ENCODE results near the gene GALNT10. TPM values are rescaled to one million over a fixed set of nuclear protein-coding genes. Genes with fewer than 3 reads are reported as not detected.

Gene GALNT10
- polyA plus RNA-seq, 1 donor (not counting 4 experiments of a cell fraction or from before 2014, with no cell fraction given) = 17.9 TPM

- Histone ChIP-seq H3K9me3 (ENCODE audit: control insufficient read depth, low read depth, low read length) (no peaks in the 10 kb centered on the region), H3K27ac (ENCODE audit: control insufficient read depth, insufficient read depth, low read length) (no peak overlapping the region), H3K36me3 (ENCODE audit: control insufficient read depth in 2 of 2, extremely low read depth in 1 of 2, insufficient read depth in 2 of 2, low read length in 2 of 2) (no peaks in the 10 kb centered on the region), H3K79me2 (ENCODE audit: control insufficient read depth, insufficient read depth, low read length) (no peaks in the 10 kb centered on the region), H3K4me2 (ENCODE audit: control insufficient read depth, extremely low read depth, insufficient read depth, low read depth, low read length) (no peak overlapping the region), H3K27me3 (ENCODE audit: control insufficient read depth, extremely low read depth, insufficient read depth, low read length) (no peaks in the 10 kb centered on the region), H2AFZ (ENCODE audit: control insufficient read depth, low read length) (no peak overlapping the region), H3K4me3 (ENCODE audit: control insufficient read depth in 2 of 3, extremely low read depth in 1 of 3, insufficient read depth in 2 of 3, low read depth in 1 of 3, low read length in 3 of 3) (no peak overlapping the region), H3K9ac (ENCODE audit: control insufficient read depth, extremely low read depth, insufficient read depth, low read length) (no peak overlapping the region), H3K4me1 (ENCODE audit: control insufficient read depth, extremely low read depth, insufficient read depth, low read length) (no peaks in the 10 kb centered on the region), H4K20me1 (ENCODE audit: control insufficient read depth, extremely low read depth, insufficient read depth, low read length) (no peaks in the 10 kb centered on the region), H3K9me1 (ENCODE audit: control insufficient read depth, extremely low read depth, insufficient read depth, low read length) (no peaks in the 10 kb centered on the region)
- FAIRE-seq (no peak), DNase-seq (ENCODE audit: low read depth, low spot score) (no peak)
- TF ChIP-seq EZH2 (IDR thresholded peaks at IDR 0.05; ENCODE audit: low read length) (no peak), CTCF (optimal IDR thresholded peaks at IDR 0.05 in 1 of 3, IDR thresholded peaks at IDR 0.05 in 1 of 3, conservative IDR thresholded peaks at IDR 0.05 in 1 of 3; ENCODE audit: extremely low read depth in 1 of 3, insufficient read depth in 2 of 3, low read length in 3 of 3) (no peak)
- dilution Hi-C loops (cut with MboI; ENCODE audit: extremely low pct_ligation_motif_present, low sequenced_read_pairs) = no loop called here
Observed at GRCh38 chr5:154298065-154298464, 107.5 kb downstream of the GALNT10 start.

- H3K4me1 ChIP-seq (ENCODE audit: control insufficient read depth, extremely low read depth, insufficient read depth, low read length) = no peaks in the 10 kb centered on the region
- H3K27me3 ChIP-seq (ENCODE audit: control insufficient read depth, extremely low read depth, insufficient read depth, low read length) = no peaks in the 10 kb centered on the region
- no peak overlapping the region for H2AFZ ChIP-seq (ENCODE audit: control insufficient read depth, low read length)
- no peaks in the 10 kb centered on the region for H3K9me3 ChIP-seq (ENCODE audit: control insufficient read depth, low read depth, low read length)
- H3K36me3 ChIP-seq (ENCODE audit: control insufficient read depth in 2 of 2, extremely low read depth in 1 of 2, insufficient read depth in 2 of 2, low read length in 2 of 2) = no peaks in the 10 kb centered on the region
- dilution Hi-C loops (cut with MboI; ENCODE audit: extremely low pct_ligation_motif_present, low sequenced_read_pairs) = no loop called here
- H3K27ac ChIP-seq (ENCODE audit: control insufficient read depth, insufficient read depth, low read length) = no peak overlapping the region
- DNase-seq (ENCODE audit: low read depth, low spot score) (no peak), FAIRE-seq (no peak)
- H3K79me2 ChIP-seq (ENCODE audit: control insufficient read depth, insufficient read depth, low read length) = no peaks in the 10 kb centered on the region
- H4K20me1 ChIP-seq (ENCODE audit: control insufficient read depth, extremely low read depth, insufficient read depth, low read length) = no peaks in the 10 kb centered on the region
- no peak overlapping the region for H3K9ac ChIP-seq (ENCODE audit: control insufficient read depth, extremely low read depth, insufficient read depth, low read length)
- no peak overlapping the region for H3K4me3 ChIP-seq (ENCODE audit: control insufficient read depth in 2 of 3, extremely low read depth in 1 of 3, insufficient read depth in 2 of 3, low read depth in 1 of 3, low read length in 3 of 3)
- no peak for TF ChIP-seq EZH2 (IDR thresholded peaks at IDR 0.05; ENCODE audit: low read length)
- TF ChIP-seq CTCF (optimal IDR thresholded peaks at IDR 0.05 in 1 of 3, IDR thresholded peaks at IDR 0.05 in 1 of 3, conservative IDR thresholded peaks at IDR 0.05 in 1 of 3; ENCODE audit: extremely low read depth in 1 of 3, insufficient read depth in 2 of 3, low read length in 3 of 3) = no peak
- no peaks in the 10 kb centered on the region for H3K9me1 ChIP-seq (ENCODE audit: control insufficient read depth, extremely low read depth, insufficient read depth, low read length)
- no peak overlapping the region for H3K4me2 ChIP-seq (ENCODE audit: control insufficient read depth, extremely low read depth, insufficient read depth, low read depth, low read length)
Observed at GRCh38 chr5:154300207-154300883, 109.8 kb downstream of the GALNT10 start.

All from keratinocyte (primary cell).